GM18909 (cell line): Measurements from ENCODE around the gene KLHL29.

Source experiments
- ATAC-seq: cut with Tn5 transposase; IDR thresholded peaks from one replicate; pipeline ENCODE4 v1.9.1; 2021; ENCODE audit warnings: mild to moderate bottlenecking; ENCODE audit not compliant: unreplicated experiment, poor library complexity

Gene KLHL29

DNA sequence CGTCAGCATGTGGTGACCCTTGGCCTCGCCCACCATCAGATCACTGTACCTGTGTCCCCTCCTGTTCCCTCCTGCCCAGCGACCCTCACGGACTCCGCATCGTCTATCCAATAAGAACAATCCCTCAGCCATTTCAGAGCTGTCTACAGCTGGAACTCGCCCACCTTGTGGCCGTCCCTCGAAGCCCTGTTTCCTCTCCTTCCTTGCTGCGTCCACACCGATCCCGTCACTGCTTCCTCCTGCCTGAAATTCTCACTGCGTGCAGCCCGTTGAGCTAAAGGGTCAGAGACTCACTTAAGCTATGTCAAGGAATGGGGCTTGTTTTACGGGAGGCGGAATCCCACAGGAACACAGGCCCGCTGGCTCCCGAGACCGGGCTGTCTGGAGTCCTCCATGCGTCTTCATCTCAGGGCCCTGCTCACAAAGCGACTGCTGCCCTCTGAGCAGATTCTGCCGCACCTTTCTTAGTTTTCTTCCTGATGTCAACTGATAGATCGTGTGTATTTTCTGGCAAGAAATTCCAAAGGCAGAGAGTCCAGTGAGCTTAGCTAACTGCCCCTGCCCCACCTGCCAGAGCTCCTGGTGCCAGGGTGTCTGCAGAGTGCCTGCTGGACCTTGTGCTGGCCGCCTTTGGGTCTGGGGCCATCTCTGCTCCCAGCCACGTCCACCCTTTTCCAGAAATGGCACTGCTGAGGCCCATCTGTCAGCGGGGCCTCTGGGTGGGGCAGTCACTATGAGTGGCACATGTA lies 35.3 kb downstream of the KLHL29 start:
- no peak for ATAC-seq

DNA sequence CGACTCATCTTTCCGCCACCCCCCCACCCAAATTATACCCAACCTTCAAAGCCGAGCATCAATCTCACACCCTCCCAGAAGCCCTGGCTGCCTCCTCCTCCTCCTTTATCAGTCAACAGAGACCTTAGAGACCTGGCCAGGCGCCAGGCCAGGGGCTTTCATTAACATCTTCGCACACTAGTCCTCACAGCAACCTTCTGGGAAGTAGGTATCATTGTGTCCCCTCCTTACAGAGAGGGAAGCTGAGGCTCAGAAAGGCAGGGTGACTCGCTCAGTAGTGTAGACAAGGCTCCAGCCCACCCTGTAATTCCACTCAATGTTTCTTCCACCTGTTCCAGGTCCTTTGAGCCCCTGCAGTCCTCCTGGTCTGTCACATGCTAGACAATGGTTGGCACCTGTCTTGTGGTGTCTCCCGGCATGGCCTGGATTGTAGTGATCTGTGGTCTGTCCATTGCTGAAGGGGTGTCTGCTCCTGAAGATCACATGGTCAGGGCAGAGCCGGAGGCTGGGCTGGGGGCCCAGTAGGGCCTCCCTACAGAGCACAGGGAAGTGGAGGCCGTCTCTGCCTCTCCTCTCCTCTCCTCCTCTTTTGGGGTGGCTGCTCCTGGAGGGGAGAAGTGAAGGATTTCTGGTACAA lies 36.0 kb downstream of the KLHL29 start:
- ATAC-seq: no peak

DNA sequence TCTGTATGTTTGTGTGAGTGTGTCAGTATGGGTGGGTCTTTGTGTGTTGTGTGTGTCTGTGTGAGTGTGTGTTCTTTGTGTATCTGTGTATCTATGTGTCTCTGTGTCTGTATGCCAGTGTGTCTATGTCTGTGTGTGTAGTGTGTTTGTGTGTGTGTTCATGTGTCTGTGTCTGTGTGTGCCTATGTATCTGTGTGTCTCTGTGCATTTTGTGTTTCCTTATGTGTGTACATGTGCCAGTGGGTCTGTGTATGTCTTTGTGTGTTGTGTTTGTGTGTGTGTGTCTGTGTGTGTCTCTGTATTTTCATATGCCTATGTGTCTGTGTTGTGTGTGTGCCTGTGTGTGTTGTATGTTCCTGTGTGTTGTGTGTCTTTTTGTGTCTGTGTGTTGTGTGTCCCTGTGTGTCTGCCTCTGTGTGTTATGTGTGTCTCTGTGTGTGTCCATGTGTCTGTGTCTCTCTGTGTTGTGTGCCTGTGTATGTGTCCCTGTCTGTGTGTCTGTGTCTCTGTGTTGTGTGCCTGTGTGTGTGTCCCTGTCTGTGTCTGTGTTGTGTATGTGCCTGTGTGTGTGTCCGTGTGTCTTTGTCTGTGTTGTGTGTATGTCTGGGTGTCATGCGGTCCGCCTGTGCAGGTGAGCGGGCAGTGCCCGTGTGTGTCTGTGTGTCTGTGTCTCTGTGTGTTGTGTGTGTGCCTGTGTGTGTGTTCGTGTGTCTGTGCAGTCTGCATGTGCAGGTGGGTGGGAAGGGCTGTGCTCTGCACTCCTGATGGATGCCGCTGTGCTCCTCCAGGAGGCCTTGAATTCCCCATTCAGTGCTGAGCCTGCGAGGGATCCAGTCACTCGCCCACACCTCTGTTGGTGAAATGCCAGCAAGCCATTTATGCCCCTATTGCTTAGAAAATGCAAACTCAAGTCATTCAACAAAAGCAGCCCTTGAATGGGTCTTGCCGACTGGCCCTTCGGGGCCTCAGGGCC lies 37.4 kb downstream of the KLHL29 start:
- no peak for ATAC-seq

DNA sequence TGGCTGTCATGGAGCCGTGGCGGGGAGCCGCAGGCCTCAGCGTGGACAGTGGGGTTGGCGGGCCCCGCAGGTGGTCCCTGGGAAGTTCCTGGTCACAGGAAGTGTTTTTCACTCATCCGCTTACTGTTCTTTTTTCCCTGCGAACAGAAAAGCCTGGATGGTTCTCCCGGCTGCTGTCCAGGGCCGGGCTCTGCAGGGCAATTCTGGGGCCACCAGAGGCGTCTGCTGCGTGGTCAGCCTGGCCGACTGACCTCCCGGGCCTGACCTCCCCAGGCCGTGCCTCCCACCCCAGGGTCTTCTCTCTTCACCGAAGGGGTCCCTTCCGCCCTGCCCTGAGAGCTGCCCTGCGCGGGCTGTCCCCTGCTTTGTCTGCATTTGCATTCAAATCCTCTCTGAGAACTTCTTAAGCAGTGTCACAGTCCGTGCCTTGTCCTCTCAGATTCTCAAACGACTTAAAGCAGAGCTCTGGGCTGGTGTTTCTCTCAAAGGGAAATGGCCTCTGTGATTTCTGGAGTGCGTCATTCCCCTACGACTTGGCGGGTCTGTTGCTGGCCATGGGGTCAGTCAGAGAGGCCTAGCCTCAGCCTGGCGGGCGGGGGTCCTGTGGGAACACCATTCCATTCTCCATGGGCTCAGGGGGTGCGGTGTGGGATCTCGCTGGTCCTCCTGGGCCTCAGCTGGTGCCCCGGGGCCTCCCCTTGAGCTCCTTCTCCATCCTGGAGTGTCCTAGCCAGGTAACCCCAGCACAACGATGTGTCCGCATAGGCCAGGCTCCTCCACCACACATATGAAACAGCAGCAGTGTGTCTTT lies 38.3 kb downstream of the KLHL29 start:
- no peak for ATAC-seq

DNA sequence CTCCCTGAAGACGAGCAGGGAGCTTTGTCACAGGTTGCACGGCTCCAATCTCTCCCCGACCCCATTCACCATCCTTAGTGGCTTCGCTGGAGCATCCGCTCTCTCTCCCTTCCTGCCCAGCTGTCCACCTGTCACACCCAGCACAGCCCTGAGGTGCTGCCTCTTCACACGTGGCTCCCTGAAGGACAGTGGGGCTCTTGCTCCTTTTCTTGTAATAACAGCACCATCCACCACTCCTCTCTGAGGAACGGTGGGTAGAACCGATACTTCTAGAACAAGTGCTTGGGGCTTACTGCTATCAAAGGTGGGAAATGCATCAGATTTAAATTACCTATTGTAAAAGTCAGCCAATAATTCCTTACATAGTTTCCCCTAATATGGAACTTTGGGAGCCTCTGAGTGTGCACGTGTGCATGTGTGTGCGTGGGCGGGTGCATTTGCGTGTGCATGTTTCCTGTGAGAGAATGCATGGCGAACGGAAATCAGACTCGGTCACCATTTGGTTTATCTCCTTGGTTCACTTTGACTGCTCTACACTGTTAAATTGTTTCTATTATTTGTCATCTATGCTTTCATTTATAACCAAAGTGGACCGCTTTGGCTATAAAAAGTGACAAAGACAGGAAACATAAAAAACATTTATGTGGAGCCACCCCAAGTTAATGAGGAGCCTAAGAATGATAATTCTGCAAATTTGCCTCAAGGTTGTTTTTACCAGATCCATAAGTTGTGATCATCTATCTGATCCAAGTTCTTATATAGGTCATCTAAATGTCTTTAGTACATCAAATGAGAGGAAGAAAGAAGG lies 39.1 kb downstream of the KLHL29 start:
- no peak for ATAC-seq

DNA sequence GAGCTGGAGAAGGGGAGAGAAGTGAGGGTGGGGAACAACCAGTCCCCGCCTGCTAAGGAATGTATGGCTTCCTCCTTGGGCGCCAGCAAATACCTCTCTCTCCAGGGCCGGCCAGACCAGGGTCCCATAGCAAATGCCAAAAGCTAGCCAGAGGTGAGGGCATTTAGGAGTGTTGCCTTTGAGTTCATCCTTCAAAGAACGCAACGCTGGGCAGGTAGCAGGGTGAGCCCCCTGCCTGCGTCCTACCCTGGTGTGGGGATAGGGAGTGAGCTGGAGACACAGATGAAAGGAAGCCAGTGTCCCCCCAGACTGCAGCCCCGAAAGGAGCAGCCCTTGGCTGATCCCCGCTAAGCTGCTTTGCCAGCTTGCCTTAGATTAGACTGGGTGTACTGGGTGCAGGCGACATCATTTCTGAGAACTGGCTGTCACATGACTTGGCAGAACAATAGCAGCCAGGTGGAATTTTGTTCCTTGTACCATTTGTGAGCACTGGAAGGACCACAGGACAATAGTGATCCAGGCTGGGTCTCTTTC lies 40.4 kb downstream of the KLHL29 start:
- ATAC-seq: no peak

DNA sequence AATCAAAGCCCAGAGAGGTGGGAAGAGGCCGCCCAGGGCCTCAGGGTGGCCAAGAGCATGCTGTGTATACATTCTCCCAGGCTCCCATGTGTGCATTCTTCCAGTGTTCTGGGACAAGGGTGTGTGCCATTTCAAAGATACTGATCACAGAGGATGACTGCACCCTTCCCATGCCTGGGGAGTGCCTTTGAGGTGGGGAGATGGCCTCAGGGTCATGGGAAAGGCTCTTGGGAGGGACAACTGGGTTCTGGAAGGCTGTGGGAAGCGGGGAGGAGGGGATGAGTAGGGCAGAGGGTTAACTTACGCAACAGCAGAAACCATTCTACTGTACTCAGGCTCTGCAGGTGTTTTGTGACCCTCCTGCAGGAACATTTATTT lies 40.9 kb downstream of the KLHL29 start:
- no peak for ATAC-seq

DNA sequence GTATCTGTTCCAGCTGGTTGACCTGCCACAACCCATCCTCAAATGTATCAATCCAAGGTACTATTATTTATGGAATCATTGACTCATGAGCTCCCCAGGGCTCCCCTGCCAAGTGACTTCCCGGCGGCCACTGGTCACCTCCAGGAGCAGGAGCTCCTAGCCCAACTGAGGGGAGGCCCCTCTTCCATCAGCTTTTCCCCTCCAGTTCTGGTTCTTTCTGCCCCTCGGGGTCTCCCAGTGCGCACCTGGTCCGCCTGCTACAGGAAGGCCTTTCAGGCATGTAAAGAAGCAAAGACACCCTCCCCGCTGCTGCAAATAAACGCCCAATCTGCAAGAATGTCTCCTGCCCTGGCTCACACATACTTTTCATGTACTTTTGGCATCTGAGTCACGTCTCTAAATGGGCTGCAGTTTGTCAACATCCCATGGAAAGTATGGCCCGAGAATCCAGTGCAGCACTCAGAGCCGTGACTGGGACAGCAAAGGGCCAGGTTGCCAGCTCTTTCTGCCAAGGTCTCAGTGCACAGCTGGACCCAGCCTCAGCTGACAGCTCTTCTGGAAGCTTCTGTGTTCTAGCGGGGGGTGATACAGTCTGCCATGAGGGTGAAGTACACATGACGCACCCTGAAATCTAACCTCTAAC lies 41.4 kb downstream of the KLHL29 start:
- no peak for ATAC-seq

DNA sequence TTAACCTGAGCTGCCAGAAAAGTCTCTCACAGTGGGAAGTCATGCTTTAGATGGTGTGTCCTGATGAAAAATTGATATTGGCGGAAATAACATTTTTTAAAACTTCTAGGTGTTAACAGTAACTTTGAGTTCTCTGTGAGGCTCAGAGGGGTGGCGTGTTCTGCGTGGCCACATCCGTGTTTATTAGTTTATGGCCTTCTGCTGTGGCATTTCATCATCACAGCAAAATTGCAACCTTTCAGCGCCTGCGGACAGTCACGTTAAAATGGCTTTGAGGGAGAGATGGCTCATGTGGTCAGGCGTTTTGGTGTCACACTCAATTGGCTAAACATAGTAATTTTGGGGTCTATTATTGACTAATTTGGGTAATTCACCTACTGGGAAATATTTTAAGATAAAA lies 42.4 kb downstream of the KLHL29 start:
- ATAC-seq: no peak

DNA sequence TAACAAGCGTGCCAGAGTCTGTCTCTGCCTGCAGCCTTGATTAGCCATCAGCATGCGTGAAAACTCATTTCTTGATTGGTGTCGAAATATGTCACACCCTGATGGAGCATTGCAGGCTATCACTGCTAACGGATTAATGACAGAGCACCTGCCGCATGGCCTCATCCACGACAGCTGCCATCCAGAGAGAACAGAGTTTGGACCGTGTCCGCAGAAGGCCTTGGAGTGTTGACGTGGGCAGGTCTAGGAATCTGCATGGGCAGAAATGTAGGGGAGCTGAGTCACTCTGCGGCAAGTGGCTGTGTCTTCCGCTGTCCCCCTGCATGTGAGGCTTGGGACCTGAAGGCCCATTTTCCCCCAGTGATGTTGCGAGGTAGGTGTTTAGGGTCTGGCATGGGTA lies 43.0 kb downstream of the KLHL29 start:
- no peak for ATAC-seq

DNA sequence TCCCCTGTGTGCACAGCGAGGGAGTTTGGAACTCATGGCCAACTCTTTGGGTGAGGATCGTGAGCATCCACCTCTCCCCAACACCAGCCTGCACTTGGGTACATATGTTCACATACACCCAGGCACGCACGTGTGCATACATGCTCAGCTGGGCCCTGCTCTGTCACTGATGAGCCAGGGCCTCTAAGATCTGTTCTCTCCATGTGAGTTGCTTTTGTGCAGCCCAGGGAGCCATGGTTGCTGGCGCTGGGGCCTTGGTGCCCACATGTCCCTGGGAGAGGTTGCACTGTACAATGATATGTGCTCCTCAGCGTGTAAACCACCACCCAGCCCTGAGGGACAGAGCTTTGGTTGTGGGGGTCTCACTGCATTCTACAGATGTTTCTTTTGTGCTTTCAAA lies 44.1 kb downstream of the KLHL29 start:
- ATAC-seq: no peak

DNA sequence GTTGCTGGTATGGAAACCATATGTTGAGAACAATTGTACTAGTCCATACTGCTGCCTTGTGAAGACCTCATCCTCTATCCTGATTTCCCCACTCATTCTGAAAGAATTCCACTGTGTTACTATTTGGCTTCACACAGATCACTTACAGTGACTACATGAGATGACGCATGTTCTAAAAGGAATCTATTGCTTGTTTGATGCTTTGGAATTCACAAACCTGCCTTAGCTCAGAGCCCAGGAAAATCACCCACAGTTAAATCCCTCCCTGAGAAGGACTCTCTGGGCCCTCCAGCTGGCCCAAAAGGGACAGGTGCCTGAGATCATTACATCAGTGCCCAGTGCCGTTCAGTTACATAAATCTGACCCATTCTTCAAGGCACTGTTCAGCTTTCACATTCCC lies 45.3 kb downstream of the KLHL29 start:
- ATAC-seq: no peak

DNA sequence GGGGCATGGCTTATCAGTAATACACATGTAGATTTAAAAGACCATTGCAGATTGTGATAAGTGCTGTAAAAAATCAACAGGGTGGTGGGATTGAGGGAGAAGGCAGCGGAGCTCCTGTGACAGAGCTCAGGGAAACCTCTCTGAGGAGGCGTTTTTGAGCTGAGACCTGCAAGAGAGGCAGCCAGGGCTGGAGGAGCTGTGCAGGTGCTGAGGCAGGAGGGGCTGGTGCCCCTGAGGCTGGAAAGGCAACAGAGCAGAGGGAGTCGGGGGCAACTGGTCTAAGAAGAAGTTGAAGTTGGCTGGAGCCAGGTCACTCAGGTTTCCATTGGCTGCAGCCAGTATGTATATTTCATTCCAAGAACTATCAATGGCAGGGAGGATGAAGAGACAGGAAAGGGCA lies 47.6 kb downstream of the KLHL29 start:
- ATAC-seq: no peak

DNA sequence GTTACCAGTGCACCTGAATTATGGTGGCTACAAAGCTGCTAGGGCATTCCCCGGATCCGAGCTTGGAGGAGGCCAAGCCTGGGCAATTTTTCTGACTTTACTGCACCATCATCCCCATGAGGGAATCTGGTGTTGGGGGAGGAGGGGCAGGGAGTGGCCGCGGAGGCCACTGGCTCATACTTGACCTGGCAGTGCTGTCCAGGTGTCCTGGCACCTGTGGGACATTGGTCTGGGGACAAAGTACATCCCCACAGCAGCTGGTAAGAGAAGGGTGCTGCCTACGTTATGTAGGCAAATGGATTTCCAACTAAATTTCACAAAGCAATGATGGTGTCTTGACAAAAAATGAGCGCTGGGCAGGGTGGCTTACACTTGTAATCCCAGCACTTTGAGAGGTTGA lies 48.3 kb downstream of the KLHL29 start:
- no peak for ATAC-seq

DNA sequence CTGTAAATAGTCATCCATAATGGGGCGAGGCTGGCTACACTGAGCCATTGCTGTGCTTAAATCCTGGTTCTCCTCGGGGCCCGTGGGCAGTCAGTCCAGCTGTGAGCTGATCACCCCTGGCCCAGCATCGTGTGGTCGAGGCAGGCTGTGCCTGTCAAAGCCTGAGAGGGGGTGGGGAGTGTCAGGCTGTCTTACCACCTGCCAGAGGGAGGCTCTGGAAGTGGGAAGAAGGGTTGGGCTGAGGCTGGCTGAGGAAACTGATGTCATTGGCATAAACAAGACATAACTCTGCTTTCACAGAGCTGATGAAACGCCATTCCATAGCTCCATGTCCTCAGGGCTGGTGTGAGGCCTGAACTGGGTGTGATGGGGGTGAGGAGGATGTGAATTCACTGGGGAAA lies 49.7 kb downstream of the KLHL29 start:
- no peak for ATAC-seq

DNA sequence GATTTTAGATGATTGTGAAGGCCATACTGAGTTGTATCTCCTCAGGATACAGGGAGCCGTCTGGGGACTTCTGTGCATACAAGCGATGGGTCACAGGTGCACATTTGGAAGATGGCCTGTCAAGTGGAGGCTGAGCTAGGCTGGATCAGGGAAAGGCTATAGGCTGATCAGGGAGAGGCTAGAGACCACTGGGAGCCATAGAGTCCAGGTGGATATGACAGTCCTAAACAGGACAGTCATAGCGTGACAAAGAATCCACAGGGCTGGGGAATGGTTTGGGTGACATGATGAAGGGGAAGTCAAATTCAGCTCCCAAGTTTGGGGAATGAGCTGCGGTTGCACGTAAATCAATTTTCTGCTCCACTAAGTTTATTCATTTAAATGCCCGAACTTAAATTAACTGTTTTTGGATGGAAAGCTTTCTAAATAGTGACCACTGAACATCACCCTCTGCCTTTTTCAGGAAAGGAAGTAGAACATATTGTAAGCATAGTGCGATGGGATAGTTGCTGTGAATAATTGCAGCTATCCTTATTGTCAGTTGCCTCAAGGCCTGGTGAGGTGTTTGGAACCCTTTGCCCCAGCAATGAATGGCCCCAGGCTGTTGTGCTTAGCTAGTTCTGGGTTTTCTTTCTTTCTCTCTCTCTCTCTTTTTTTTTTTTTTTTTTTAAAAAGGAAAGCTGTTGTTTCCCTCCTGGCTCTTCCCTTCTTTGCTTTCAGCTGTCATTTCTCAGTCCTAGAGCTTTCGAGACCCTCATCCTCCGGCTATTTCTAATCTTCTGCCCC lies 50.5 kb downstream of the KLHL29 start:
- no peak for ATAC-seq

DNA sequence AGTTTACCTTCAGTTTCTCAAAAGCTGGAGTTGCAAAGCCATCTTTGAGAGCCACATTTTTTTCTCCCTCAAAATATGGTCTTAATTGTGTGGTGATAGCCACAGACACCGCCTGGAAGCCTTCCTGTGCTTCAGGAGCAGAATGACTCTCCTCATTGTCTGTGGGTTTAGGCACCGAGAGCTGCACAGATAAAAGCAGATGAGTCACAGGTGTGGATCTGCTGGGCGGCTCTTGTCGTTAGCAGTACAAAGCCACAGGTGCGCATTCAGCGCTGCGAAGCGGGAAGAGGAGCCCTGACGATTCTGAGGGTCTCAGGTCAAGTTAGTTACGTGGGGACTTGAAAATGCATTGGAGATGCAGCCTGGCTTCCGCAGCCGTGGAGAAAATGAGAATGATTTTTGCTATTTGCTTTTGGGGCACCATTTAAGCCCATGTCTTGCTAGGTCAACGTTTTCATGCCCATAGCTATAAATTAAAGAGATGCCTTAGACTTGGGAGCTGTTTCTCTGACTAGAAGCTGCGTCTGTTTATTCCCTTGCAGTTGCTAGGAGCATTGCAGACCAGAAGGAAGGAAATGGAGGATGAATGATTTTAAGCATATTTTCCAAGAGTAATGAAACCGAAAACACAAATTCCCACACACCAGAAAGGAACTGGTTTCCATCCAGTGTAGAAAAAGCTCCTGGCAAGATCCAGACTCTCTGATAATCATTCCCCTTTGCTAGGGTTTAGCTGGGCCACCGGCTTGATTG lies 51.5 kb downstream of the KLHL29 start:
- ATAC-seq: no peak
